Putamen (tissue), 1 donor: ENCODE results near the gene PCDHGB7.
"Not testable (repeated sequence)": the region's sequence is repeated elsewhere in the genome, so short reads cannot be mapped to it uniquely, and the experiment has no call there.

Source experiments
- DNase-seq: peaks from one replicate; pipeline ENCODE4 v3.0.0-alpha.2; 2016; ENCODE audit warnings: low spot score

Gene PCDHGB7

DNA sequence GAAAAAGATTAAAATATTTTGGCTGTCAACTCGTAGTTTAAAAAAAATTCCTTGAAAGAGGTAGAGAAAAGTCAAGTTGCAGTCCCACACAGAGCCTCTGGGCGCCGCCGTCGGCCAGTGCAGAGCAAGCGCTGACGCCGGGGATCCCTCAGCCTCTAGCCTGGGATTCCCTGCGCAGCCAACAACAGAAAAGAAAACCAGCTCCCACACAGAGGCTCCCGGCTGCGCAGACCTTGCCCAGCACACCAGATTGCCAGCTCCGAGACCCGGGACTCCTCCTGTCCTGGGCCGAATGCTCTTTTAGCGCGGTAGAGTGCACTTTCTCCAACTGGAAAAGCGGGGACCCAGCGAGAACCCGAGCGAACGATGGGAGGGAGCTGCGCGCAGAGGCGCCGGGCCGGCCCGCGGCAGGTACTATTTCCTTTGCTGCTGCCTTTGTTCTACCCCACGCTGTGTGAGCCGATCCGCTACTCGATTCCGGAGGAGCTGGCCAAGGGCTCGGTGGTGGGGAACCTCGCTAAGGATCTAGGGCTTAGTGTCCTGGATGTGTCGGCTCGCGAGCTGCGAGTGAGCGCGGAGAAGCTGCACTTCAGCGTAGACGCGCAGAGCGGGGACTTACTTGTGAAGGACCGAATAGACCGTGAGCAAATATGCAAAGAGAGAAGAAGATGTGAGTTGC lies at the start of gene PCDHGB7:
Gene PCDHGB7 (plus strand): TSS at position 184 of the 679 bp plus-strand sequence. CDS start 183 bp downstream, at position 367.
- DNase-seq, result not testable (repeated sequence)

DNA sequence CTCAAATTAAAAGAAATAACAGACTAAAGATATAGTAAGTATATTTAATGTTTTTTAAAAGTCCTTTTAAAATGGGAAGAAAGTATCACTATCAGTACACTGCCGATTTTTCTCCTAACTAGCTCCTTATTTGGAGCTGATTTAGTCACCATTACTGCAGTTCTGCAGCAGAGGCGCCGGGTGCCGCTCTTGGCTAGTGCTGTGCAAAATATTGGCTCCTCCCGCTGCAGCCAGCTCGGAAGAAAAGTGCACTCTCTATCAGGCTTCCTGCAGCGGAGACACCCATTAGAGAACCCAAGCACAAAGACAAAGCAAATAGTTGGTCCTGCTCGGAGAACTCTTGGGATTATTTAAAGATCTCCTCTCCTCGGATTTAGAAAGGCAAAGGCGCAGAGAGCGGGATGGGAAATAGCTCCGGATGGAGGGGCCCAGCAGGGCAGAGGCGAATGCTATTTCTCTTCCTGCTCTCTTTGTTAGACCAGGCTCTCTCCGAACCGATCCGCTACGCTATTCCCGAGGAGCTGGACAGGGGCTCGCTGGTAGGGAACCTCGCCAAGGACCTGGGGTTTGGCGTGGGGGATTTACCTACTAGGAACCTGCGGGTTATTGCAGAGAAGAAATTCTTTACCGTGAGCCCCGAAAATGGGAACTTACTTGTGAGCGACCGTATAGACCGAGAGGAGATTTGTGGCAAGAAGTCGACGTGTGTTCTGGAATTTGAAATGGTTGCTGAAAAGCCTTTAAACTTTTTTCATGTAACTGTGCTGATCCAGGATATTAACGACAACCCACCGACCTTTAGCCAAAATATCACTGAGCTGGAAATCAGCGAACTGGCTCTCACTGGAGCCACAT lies 47.3 kb upstream of the PCDHGB7 start, which contains the start of gene PCDHGB3:
Gene PCDHGB3 (plus strand): TSS at position 249 of the 855 bp plus-strand sequence. CDS start 153 bp downstream, at position 402.
- DNase-seq, result no peak

DNA sequence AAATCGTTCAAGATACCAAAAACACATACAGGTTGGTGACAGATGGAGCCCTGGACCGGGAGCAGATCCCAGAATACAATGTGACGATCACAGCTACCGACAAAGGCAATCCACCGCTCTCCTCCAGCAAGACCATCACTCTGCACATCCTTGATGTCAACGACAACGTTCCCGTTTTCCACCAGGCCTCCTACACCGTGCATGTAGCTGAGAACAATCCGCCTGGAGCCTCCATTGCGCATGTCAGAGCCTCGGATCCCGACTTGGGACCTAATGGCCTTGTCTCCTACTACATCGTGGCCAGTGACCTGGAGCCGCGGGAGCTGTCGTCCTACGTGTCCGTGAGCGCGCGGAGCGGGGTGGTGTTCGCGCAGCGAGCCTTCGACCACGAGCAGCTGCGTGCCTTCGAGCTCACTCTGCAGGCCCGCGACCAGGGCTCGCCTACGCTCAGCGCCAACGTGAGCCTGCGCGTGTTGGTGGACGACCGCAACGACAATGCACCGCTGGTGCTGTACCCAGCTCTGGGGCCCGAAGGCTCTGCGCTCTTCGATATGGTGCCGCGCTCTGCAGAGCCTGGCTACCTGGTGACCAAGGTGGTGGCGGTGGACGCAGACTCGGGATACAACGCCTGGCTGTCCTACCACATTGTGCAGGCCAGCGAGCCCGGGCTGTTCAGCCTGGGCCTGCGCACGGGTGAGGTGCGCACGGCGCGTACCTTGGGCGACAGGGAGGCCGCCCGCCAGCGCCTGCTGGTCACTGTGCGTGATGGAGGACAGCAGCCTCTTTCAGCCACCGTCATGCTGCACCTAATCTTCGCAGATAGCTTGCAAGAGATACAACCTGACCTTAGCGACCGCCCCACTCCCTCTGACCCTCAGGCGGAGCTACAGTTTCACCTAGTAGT lies 45.7 kb upstream of the PCDHGB7 start:
- DNase-seq, result no peak

DNA sequence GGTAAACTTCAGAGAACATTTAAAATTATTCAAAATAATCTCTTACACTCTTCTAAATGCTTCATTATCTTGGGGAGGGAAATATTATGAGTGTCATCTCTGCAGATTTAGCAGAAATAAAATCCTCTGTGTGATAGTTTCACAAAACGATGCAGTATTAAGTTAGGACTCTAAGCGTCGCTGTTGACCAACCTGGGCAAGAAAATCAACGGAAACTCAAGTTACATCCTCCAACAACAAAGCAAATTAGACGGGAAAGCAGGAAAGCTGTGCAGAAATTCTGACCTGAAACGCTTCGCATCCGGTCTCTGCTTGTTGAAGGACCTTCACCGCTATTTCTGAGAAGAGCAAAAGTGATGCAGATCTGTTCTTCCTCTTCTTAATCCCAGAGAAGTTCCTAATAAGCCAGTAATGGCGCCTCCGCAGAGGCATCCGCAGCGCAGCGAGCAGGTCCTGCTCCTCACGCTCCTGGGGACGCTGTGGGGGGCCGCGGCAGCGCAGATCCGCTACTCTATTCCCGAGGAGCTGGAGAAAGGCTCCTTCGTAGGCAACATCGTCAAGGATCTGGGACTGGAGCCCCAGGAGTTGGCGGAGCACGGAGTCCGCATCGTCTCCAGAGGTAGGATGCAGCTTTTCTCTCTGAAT lies 43.7 kb upstream of the PCDHGB7 start, which contains the start of gene PCDHGA6:
Gene PCDHGA6 (plus strand): TSS at position 219 of the 645 bp plus-strand sequence. CDS start 193 bp downstream, at position 412.
- no peak for DNase-seq

DNA sequence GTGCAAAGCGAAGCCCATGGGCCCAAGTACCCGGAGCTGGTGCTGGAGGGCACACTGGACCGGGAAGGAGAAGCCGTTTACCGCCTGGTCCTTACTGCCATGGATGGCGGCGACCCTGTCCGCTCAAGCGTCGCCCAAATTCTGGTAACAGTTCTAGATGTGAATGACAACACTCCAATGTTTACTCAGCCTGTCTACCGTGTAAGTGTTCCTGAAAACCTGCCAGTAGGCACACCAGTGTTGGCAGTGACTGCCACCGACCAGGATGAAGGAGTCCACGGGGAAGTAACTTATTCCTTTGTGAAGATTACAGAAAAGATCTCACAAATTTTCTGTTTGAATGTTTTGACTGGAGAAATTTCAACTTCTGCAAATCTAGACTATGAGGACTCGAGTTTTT lies 42.9 kb upstream of the PCDHGB7 start:
- no peak for DNase-seq

DNA sequence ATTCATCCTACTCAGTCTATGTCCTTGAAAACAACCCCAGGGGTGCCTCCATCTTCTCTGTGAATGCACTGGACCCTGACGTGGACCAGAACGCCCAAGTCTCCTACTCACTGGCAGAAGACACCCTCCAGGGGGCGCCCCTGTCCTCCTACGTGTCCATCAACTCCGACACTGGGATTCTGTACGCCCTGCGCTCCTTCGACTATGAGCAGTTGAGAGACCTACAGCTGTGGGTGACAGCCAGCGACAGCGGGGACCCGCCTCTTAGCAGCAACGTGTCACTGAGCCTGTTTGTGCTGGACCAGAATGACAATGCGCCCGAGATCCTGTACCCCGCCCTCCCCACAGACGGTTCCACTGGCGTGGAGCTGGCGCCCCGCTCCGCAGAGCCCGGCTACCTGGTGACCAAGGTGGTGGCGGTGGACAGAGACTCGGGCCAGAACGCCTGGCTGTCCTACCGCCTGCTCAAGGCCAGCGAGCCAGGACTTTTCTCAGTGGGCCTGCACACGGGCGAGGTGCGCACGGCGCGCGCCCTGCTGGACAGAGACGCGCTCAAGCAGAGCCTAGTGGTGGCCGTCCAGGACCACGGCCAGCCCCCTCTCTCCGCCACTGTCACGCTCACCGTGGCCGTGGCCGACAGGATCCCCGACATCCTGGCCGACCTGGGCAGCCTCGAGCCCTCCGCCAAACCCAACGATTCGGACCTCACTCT lies 41.9 kb upstream of the PCDHGB7 start:
- not testable (repeated sequence) for DNase-seq

DNA sequence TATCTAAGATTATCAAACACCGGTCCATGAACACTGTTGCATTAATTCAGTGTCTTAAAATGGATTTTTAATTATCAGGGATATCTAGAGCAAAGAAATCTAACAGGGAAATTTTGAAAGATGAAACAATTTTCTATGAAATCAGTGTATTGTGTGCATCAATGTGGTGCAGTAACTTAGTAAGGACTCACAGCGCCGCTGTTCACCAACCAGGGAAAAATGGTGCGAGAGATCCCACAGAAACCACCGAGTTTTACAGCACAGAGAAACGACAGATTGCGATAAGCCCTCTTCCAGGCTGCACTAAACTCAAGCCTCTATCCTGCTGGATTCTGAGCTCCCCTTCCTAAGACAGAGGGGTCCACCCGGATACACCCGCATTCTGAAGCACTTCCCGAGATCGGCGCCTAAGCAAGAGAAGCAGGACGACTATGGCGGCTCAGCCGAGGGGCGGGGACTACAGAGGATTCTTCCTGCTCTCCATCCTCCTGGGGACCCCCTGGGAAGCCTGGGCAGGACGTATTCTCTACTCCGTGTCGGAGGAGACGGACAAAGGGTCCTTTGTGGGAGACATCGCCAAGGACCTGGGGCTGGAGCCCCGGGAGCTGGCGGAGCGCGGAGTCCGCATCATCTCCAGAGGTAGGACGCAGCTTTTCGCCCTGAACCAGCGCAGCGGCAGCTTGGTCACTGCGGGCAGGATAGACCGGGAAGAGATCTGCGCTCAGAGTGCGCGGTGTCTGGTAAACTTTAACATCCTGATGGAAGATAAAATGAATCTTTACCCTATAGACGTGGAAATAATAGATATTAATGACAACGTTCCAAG lies 34.8 kb upstream of the PCDHGB7 start, which contains the start of gene PCDHGA7:
Gene PCDHGA7 (plus strand): TSS at position 274 of the 826 bp plus-strand sequence. CDS start 158 bp downstream, at position 432.
- DNase-seq, result no peak

DNA sequence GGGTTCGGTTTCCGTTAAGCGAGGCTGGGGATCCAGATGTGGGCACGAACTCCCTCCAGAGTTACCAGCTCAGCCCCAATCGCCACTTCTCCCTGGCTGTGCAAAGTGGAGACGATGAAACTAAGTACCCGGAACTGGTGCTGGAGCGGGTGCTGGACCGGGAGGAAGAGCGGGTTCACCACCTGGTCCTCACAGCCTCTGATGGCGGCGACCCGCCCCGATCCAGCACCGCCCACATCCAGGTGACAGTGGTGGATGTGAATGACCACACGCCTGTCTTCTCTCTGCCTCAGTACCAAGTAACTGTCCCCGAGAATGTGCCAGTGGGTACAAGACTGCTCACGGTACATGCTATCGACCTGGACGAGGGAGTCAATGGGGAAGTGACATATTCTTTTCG lies 34.1 kb upstream of the PCDHGB7 start:
- no peak for DNase-seq

DNA sequence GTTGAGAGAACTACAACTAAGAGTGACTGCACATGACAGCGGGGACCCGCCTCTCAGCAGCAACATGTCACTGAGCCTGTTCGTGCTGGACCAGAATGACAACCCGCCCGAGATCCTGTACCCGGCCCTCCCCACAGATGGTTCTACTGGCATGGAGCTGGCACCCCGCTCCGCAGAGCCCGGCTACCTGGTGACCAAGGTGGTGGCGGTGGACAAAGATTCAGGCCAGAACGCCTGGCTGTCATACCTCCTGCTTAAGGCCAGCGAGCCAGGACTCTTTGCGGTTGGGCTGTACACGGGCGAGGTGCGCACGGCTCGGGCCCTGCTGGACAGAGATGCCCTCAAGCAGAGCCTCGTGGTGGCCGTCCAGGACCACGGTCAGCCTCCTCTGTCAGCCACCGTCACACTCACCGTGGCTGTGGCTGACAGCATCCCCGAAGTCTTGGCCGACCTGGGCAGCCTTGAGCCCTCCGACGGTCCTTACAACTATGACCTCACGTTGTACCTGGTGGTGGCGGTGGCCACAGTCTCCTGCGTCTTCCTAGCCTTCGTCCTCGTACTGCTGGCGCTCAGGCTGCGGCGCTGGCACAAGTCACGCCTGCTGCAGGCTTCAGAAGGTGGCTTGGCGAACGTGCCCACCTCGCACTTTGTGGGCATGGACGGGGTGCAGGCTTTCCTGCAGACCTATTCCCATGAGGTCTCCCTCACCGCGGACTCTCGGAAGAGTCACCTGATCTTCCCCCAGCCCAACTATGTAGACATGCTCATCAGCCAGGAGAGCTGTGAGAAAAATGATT lies 32.8 kb upstream of the PCDHGB7 start:
- no peak for DNase-seq

DNA sequence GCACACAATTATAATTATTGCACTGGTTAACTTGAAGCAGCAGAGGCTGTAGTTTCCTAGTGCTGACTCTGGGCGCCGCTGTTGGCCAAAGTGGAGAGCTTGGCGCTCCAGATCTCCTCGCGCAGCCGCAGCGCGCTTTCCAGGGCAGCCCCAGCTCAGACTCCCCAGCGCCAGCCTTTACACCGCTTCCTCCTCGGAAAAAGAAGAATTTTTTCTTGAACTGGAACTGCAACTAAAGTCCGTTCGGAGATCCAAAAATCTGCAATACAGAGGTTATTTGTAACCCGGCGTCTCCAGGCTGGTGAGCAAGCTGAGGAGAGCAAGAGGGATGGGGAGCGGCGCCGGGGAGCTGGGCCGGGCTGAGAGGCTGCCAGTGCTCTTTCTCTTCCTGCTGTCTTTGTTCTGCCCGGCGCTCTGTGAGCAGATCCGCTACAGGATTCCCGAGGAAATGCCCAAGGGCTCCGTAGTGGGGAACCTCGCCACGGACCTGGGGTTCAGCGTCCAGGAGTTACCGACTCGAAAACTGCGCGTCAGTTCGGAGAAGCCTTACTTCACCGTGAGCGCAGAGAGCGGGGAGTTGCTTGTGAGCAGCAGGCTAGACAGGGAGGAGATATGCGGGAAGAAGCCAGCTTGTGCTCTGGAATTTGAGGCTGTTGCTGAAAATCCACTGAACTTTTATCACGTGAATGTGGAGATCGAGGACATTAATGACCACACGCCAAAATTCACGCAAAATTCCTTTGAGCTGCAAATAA lies 29.7 kb upstream of the PCDHGB7 start, which contains the start of gene PCDHGB4:
Gene PCDHGB4 (plus strand): TSS at position 142 of the 755 bp plus-strand sequence. CDS start 187 bp downstream, at position 329.
- DNase-seq, result not testable (repeated sequence)

DNA sequence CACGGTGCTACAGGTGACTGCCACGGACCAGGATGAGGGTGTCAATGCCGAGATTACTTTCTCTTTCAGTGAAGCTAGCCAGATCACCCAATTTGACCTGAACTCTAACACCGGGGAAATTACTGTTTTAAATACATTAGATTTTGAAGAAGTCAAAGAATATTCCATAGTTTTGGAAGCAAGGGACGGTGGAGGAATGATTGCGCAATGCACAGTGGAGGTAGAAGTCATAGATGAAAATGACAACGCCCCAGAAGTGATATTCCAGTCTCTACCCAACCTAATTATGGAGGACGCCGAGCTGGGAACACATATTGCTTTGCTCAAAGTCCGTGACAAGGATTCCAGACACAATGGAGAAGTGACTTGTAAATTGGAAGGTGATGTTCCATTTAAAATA lies 28.8 kb upstream of the PCDHGB7 start:
- DNase-seq, result no peak

DNA sequence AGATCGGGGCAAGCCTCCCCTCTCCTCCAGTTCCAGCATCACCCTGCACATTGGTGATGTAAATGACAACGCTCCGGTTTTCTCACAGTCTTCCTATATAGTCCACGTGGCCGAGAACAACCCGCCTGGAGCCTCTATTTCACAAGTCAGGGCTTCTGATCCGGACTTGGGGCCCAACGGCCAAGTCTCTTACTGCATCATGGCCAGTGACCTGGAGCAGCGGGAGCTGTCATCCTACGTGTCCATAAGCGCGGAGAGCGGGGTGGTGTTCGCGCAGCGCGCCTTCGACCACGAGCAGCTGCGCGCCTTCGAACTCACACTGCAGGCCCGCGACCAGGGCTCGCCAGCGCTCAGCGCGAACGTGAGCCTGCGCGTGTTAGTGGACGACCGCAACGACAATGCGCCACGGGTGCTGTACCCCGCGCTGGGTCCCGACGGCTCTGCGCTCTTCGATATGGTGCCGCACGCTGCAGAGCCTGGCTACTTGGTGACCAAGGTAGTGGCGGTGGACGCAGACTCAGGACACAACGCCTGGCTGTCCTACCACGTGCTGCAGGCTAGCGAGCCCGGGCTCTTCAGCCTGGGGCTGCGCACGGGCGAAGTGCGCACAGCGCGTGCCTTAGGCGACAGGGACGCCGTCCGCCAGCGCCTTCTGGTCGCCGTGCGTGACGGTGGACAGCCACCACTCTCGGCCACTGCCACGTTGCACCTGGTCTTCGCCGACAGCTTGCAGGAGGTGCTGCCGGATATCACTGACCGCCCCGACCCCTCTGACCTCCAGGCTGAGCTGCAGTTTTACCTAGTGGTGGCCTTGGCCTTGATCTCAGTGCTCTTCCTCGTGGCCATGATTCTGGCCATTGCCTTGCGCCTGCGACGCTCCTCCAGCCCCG lies 28.1 kb upstream of the PCDHGB7 start:
- DNase-seq, result no peak

DNA sequence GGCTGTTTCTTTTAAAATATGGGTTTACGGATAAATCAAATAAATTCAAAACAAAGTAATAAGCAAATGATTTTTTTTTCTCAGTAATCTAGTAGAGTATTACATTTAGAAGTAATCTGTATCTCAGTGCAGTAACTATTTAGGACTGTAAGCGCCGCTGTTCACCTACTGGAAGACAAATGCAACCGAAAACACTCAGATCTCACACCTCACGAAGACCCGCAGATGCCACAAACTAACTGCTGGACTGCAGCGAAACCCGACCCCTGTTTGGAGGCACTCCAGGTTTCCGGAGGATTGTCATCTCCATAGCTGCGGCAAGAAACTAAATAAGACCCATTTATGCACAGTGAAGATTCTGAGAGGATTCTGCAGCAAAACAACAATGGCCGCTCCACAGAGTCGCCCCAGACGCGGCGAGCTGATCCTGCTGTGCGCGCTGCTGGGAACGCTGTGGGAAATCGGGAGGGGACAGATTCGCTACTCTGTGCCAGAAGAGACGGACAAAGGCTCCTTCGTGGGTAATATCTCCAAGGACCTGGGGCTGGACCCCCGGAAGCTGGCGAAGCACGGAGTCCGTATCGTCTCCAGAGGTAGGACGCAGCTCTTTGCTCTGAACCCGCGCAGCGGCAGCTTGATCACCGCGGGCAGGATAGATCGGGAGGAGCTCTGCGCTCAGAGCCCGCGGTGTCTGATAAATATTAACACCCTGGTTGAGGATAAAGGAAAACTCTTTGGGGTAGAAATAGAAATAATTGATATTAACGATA lies 24.9 kb upstream of the PCDHGB7 start, which contains the start of gene PCDHGA8:
Gene PCDHGA8 (plus strand): TSS at position 205 of the 770 bp plus-strand sequence. CDS start 181 bp downstream, at position 386.
- DNase-seq, result no peak

DNA sequence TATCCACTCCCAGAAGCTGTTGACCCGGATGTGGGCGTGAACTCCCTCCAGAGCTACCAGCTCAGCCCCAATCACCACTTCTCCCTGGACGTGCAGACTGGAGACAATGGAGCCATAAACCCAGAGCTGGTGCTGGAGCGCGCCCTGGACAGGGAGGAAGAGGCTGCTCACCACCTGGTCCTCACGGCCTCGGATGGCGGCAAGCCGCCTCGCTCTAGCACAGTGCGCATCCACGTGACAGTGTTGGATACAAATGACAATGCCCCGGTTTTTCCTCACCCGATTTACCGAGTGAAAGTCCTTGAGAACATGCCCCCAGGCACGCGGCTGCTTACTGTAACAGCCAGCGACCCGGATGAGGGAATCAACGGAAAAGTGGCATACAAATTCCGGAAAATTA lies 24.2 kb upstream of the PCDHGB7 start:
- no peak for DNase-seq

DNA sequence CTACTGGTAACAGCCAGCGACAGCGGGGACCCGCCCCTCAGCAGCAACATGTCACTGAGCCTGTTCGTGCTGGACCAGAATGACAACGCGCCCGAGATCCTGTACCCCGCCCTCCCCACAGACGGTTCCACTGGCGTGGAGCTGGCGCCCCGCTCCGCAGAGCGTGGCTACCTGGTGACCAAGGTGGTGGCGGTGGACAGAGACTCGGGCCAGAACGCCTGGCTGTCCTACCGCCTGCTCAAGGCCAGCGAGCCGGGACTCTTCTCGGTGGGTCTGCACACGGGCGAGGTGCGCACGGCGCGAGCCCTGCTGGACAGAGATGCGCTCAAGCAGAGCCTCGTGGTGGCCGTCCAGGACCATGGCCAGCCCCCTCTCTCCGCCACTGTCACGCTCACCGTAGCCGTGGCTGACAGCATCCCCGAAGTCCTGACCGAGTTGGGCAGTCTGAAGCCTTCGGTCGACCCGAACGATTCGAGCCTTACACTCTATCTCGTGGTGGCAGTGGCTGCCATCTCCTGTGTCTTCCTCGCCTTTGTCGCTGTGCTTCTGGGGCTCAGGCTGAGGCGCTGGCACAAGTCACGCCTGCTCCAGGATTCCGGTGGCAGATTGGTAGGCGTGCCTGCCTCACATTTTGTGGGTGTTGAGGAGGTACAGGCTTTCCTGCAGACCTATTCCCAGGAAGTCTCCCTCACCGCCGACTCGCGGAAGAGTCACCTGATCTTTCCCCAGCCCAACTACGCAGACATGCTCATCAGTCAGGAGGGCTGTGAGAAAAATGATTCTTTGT lies 22.9 kb upstream of the PCDHGB7 start:
- not testable (repeated sequence) for DNase-seq
